HG03520 (cell line): ENCODE measurements around the gene CTXN1.
"Not testable (repeated sequence)": the region's sequence is repeated elsewhere in the genome, so short reads cannot be mapped to it uniquely, and the experiment has no call there.

Experiments
- ATAC-seq: cut with Tn5 transposase; IDR thresholded peaks from one replicate; pipeline ENCODE4 v1.9.1; 2021; ENCODE audit warnings: mild to moderate bottlenecking, moderate library complexity; ENCODE audit not compliant: unreplicated experiment

CTXN1 gene

GRCh38 chr19:7926021-7926726 lies at the start of gene CTXN1:
TSS of gene CTXN1 (minus strand) at chr19:7926135. CDS start at chr19:7925538, 597 bp downstream.
- ATAC-seq: no peak

- ATAC-seq: no peak
Observed at GRCh38 chr19:7975037-7975436, 49.1 kb upstream of the CTXN1 start.

- no peak for ATAC-seq
Observed at GRCh38 chr19:7973883-7974282, 47.9 kb upstream of the CTXN1 start.

GRCh38 chr19:7971553-7972520 lies 45.9 kb upstream of the CTXN1 start:
- ATAC-seq: no peak

DNA sequence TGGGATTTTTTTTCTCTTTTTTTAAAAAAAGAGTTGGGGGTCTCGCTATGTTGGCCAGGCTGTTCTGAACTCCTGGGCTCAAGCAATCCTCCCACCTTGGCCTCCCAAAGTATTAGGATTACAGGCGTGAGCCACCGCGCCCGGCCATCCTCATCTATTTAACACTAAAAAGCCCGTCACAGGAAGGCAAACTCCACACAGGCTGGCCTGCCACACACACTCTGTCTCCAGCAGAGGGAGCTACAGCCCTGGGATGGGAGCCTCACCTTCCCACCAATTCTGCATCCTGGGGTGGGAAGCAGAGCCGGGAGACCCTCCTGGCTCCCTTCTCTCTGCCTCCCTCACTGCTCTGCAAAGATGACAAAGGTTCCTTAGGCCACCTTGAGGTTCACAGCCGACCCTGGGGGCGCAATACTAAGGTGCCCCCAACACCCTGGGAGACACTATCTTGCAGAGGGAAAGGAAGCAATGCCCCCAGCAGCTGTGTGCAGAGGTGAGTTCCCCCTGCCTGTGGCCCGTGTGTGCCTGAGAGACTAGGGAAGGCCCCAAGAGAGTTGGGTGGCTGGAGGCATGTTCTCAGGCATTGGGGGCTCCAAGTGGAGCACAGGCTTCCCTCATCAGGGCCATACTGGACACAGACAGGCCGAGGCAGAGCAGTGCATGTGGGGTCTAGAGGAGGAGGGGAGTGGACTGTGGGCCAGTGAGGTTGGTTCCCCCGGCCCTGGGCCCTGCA lies 44.9 kb upstream of the CTXN1 start:
- ATAC-seq: no peak

DNA sequence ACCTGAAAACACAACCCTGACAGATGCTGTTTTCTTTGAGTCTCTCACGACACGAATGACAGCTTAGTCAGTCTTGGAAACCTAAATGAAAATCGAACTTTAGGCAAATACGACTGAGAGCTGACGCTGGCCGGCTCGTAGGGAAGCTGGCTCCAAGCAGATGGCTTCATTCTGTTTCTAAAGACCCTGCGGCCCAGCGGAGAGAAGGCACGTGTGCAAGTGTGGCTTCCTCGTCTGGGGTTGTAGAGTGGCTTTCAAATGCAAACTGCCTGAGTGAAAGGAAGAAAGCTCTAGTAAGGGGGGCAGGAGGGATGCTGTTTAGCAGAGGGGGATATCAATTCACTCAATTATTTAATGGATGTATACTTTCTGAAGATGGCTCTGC lies 43.6 kb upstream of the CTXN1 start:
- ATAC-seq: no peak

DNA sequence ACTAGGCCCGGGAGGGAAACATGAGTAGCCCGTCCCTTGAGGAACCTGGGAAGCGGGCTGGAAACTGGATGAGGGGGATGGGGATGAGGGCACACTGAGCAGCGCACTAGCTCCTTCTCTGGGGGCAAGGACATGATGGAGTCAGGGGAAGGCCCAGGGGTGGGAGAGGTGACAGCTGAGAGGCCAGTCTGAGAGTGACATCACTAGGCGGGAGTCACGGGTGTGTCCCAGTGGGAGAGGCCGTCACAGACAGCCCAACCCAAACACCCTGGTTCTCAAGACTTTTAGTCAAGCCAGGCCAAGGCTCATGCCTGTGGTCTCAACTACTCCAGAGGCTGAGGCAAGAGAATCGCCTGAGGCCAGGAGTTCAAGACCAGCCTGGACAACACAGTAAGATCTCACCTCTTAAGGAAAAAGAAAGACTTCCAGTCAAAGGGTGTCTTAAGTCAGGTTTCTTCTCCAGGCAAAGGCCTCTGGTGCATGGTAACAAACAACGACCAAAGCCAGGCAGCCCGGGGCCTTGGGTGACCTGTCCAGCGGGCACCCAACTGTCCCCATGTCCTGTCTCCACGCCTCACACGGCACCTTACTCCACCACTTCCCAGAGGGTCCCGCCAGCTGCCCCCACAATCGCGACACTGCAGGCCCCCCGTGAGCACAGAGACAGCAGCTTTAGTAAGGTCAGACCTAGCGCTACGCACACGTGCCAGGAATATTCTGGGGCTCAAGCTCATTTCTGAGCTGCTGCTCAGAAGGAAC lies 43.0 kb upstream of the CTXN1 start:
- no peak for ATAC-seq

DNA sequence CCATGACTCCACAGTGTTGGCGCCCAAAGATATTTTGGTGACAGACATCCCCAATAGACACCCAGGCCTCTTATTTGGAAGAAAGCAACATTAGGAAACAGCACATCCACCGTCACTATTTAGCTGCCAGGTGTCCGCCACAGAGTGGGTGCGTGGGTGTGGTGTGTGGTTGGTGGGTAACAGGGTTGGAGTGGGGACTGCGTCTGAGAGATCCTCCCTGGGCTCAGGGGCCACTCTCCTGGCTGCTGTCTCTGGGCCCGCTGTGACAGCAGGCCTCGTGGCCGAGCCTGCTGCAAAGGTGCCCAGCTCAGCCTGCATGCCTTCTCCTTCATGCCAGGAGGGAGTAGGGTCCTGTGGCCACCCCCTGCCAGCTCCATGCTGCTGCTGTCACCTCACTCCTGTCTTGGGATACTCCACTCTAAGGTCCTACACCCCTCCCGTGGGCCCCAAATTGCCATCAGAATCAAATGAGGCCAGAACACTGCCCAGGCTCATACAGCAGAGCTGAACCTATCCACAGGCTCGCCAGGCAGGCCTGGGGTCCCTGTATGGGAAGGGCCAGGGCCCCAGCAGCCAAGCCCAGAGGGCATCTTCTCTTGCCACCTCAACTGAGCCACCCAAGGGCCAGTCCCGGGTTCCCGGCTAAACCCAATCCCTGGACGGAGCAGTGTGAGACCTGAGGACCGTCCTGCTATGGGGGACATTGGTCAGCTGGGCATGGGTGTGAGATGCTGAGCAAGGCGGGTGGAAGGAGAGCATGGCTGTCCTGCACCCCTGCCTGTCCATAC lies 42.3 kb upstream of the CTXN1 start:
- no peak for ATAC-seq

- ATAC-seq: no peak
Observed at GRCh38 chr19:7965921-7966665, 40.2 kb upstream of the CTXN1 start.

DNA sequence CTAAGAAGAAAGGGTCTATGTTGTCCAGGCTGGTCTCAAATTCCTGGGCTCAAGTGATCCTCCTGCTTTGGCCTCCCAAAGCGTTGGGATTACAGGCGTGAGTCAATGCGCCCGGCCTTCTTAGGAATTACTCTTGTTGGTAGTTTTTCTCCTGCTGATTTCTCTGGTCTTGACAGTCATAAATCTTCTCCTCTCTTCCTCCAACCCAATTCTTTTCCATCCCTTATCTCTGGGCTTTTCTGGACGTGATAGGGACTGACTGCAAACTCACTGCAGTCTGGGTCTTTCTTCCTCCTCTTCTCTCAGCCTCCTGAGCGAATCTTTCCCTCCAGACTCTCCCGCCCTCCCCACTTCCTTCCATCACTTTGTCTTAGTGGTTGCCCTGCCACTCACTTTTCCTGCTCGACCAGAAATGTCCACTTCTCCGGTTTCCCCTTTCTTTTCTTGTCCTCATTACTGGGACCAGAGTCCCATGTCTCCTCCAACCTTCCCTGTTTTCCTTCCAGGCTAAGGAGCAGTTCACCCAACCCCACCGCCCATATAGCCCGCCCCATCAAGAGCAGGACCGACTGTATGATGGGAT lies 39.4 kb upstream of the CTXN1 start:
- ATAC-seq: no peak

DNA sequence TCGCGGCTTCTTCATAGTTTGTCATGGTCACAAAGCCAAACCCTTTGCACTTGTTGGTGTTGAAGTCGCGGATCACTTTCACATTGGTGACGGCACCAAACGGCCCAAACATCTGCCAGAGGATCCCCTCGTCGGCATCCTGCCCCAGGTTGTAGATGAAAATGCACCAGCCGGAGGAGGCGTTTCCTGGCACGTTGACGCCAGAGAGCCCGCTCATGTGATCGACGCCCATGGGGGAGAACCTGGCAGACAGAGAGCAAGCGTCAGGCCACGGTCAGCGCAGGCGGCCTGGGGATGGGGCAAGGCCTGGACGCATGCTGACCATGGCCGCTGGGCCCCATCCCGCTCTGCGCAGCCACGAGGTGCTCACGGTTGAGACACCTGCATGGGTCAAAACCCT lies 37.6 kb upstream of the CTXN1 start:
- ATAC-seq: no peak

- no peak for ATAC-seq
Observed at GRCh38 chr19:7962644-7963268, 36.8 kb upstream of the CTXN1 start.

DNA sequence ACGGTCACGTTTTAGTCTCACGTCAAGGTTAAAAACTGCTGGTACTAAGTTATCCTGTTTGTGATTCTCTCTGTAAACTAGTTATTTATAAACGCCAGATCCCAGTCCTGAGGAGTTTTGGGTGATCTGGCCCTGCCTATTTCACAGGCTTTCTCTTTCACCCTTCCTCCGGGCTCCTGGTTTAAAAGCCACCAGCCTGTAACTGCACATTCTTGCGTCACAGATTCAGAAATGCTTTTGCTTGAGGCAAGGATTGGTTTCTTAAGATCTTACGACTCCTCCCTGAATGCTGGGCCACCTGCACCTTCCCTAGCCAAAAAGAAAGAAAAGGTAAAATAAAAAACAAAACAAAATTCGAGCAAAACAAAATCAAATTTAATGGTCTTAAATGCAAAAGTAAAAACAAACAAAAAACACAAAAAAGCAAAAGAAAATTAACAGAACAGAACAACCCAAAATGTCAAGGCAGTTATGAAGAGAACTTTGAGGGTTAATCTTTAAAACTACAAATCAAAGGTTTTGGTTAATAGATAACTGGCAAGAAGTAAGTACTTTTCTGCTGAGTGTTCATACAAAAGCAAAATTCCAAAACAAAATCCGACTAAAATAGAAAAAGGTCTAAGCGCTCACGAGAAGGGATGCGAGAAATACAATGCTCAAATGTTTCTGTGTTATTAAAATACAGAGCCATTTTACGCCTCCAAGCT lies 36.1 kb upstream of the CTXN1 start:
- no peak for ATAC-seq

DNA sequence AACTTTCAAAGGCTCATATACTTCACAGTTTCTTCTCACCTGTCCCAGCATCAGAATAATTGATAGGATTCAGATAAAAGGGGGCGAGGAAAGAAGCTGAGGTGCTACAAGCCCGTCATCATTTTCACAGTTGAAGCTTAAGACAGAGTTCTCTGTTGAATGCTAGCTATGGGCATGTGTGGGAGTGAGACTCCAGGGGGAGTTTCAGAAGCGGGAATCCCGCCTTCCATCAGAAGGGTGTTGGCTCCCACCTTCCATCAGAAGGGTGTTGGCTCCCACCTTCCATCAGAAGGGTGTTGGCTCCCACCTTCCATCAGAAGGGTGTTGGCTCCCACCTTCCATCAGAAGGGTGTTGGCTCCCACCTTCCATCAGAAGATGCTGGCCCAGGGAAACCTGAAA lies 35.1 kb upstream of the CTXN1 start:
- not testable (repeated sequence) for ATAC-seq

- no peak for ATAC-seq
Observed at GRCh38 chr19:7959211-7959610, 33.3 kb upstream of the CTXN1 start.

DNA sequence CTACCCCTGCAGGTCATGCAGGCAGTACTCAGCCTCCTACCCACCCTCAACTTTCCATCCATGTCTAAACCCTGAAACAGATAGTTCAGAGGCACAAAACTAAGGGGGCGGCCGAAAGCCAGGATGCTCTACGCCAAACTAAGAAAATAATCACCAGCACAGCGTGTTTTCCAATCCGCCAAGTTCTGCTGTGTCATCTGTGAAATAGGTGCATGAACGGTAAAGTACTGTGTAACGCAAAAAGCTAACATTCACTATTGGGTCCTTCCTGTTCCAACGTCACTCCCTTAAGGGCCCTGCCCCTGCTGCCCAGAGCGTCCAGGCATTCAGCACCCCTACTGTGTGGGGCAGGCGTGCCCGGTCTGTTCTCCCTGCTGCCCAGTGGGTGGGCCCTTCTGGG lies 29.8 kb upstream of the CTXN1 start:
- ATAC-seq: no peak

DNA sequence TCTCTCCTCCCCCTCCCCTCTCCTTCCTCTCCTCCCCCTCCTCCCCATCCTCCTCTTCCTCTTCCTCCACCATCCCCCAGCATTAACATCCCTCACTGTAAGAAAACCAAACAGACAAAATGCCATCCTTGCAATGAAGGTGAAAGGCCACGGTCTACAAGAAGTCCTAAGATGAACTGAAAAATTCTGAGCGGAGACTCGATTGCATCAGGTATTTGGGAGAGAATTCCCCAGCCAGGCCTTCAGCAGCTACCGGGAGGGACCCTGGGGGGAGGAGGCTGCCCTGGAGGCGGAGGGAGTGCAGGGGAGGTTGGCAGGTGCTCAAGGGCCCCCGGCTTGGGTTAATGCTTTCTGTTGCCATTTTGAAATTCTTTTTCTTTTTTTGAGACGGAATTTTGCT lies 27.6 kb upstream of the CTXN1 start:
- no peak for ATAC-seq

- ATAC-seq: no peak
Observed at GRCh38 chr19:7953060-7953459, 27.1 kb upstream of the CTXN1 start.
